Aorta (tissue), 5 donors: ENCODE results near the gene DBP. TPM values are rescaled to one million over a fixed set of nuclear protein-coding genes. Genes with fewer than 3 reads are reported as not detected.

Source experiments
- ATAC-seq: fragments of 200-7000 bp; cut with Tn5 transposase; one replicate; pipeline ENCODE4 v1.9.1; 2022; ENCODE audit warnings: moderate library complexity; ENCODE audit not compliant: low FRiP score
- DNase-seq, 2 donors: peaks; one replicate each; pipeline ENCODE4 v3.0.0-alpha.2; 2020
- H3K27ac ChIP-seq, 2 donors: one replicate each; pipeline ENCODE4 v1.5.1; 2013; ENCODE audit warnings: low read length in 2 of 2, mild to moderate bottlenecking in 2 of 2, moderate library complexity in 2 of 2, control low read depth in 1 of 2, inconsistent platforms in 1 of 2, low read depth in 1 of 2
- H3K27me3 ChIP-seq, 2 donors: one replicate each; pipeline ENCODE4 v1.6.1; 2013; ENCODE audit warnings: control low read depth in 1 of 2, low read length in 1 of 2, mild to moderate bottlenecking in 1 of 2, moderate library complexity in 1 of 2; ENCODE audit not compliant: insufficient read depth in 2 of 2, control insufficient read depth in 1 of 2
- H3K36me3 ChIP-seq, 2 donors: one replicate each; pipeline ENCODE4 v1.6.1; 2013; ENCODE audit warnings: control low read depth in 1 of 2, low read length in 1 of 2, mild to moderate bottlenecking in 1 of 2; ENCODE audit not compliant: insufficient read depth in 2 of 2, control insufficient read depth in 1 of 2
- H3K4me1 ChIP-seq, 2 donors: one replicate each; pipeline ENCODE4 v1.6.1; 2013; ENCODE audit warnings: low read length in 2 of 2, control low read depth in 1 of 2, mild to moderate bottlenecking in 1 of 2, moderate library complexity in 1 of 2; ENCODE audit not compliant: insufficient read depth in 2 of 2, control insufficient read depth in 1 of 2
- H3K4me3 ChIP-seq, 2 donors: one replicate each; pipeline ENCODE4 v1.5.1; 2013; ENCODE audit warnings: low read length in 2 of 2, control low read depth in 1 of 2, mild to moderate bottlenecking in 1 of 2
- H3K9me3 ChIP-seq: one replicate; pipeline ENCODE4 v1.6.1; 2013; ENCODE audit warnings: mild to moderate bottlenecking, low read length; ENCODE audit not compliant: control insufficient read depth
- WGBS, 2 donors: extraction: QIAGEN DNeasy Blood & Tissue Kit; methylation state at CpG; one replicate each; pipeline ENCODE4 v1.1.7; 2013; 5-methylcytosine and 5-hydroxymethylcytosine counted together
- intact Hi-C, 2 donors: fragments of 100-400 bp; cut with DNase I; formaldehyde crosslinking; loops; one replicate each; pipeline versions ENCODE4 v1.14.2 to v1.15.0; 2022
- polyA plus RNA-seq, 2 donors: library from polyadenylated mRNA; stranded (reverse); fragments of 200-250 nt; gene quantifications; one replicate each; pipeline ENCODE4 v1.2.3, GENCODE V29; 2013
- total RNA-seq, 2 donors: library from RNA; stranded (reverse); fragmentation: NEBNext Ultra II Directional; extraction: Animal tissue kit (Norgen Biotek cat#: 25700); gene quantifications; one replicate each; pipeline ENCODE4 v1.2.1, GENCODE V29; 2021
- donor health status: healthy with polysubstance abuse.
- donor health status: Bipolar disorder and iron deficiency.
- donor health status: DM: no; HTN: no; CAD: no.
- donor health status: DM: no; HTN: no; CAD: no.
- donor health status: DM: yes; HTN: yes; CAD: no.

DBP gene
- total and polyA plus RNA-seq, 4 donors: 1.5 to 10.7 (median 6.1) TPM

GRCh38 chr19:48676887-48677286 lies 39.7 kb upstream of the DBP start:
- DNase-seq (no peak), ATAC-seq (no peak)
- no peak overlapping the region for H3K27ac ChIP-seq
- no peak overlapping the region for H3K4me3 ChIP-seq
- 92 to 94% methylated on average over 13 of the region's 13 CpGs for WGBS, 2 donors
- no peaks in the 10 kb centered on the region for H3K9me3 ChIP-seq
- H3K27me3 ChIP-seq: no peaks in the 10 kb centered on the region
- H3K4me1 ChIP-seq: no peaks in the 10 kb centered on the region
- intact Hi-C loops: no loop called here
- H3K36me3 ChIP-seq: no peaks in the 10 kb centered on the region

- Histone ChIP-seq H3K4me1 (no peaks in the 10 kb centered on the region), H3K27me3 (no peaks in the 10 kb centered on the region), H3K27ac (no peak overlapping the region), H3K9me3 (no peaks in the 10 kb centered on the region), H3K36me3 (no peaks in the 10 kb centered on the region), H3K4me3 (no peak overlapping the region)
- 92 to 94% methylated on average over 17 of the region's 17 CpGs for WGBS, 2 donors
- ATAC-seq: no peak
- DNase-seq: no peak
- intact Hi-C loops: no loop called here
Observed at GRCh38 chr19:48676487-48676886, 39.3 kb upstream of the DBP start.

- Histone ChIP-seq H3K9me3 (no peaks in the 10 kb centered on the region), H3K27me3 (no peaks in the 10 kb centered on the region), H3K27ac (no peak overlapping the region), H3K4me1 (no peaks in the 10 kb centered on the region), H3K36me3 (no peaks in the 10 kb centered on the region), H3K4me3 (no peak overlapping the region)
- peak; percentile 83 for ATAC-seq
- intact Hi-C loops: no loop called here
- DNase-seq: peak; percentile 87 to 88
- WGBS, 2 donors: 32 to 33% methylated on average over 28 of the region's 28 CpGs
Observed at GRCh38 chr19:48674921-48675824, 38.0 kb upstream of the DBP start.

- ATAC-seq (no peak), DNase-seq (no peak)
- H3K36me3 ChIP-seq: no peaks in the 10 kb centered on the region
- H3K27ac ChIP-seq: no peak overlapping the region
- no peaks in the 10 kb centered on the region for H3K27me3 ChIP-seq
- intact Hi-C loops: no loop called here
- H3K4me1 ChIP-seq: no peaks in the 10 kb centered on the region
- H3K4me3 ChIP-seq: no peak overlapping the region
- WGBS, 2 donors: 87 to 88% methylated on average over 19 of the region's 19 CpGs
- no peaks in the 10 kb centered on the region for H3K9me3 ChIP-seq
Observed at GRCh38 chr19:48674216-48674809, 37.1 kb upstream of the DBP start.

GRCh38 chr19:48673436-48674100 lies 36.4 kb upstream of the DBP start:
- ATAC-seq: no peak

GRCh38 chr19:48672994-48673393 lies 35.8 kb upstream of the DBP start, which contains the start of gene NTN5:
NTN5 (minus strand) TSS chr19:48673017; CDS start chr19:48670986, 2,031 bp downstream.
- H3K27me3 ChIP-seq: no peaks in the 10 kb centered on the region
- no peaks in the 10 kb centered on the region for H3K9me3 ChIP-seq
- H3K36me3 ChIP-seq: no peaks in the 10 kb centered on the region
- no peaks in the 10 kb centered on the region for H3K4me1 ChIP-seq
- DNase-seq: no peak
- no peak for ATAC-seq
- no peak within 1 kb of the TSS for H3K4me3 ChIP-seq
- intact Hi-C loops: no loop called here
- no peak within 1 kb of the TSS for H3K27ac ChIP-seq
- WGBS, 2 donors: 73 to 76% methylated on average over 24 to 25 of the region's 25 CpGs

More at GRCh38 chr19:48673436-48674100, 36.4 kb upstream of the DBP start:
- no peaks in the 10 kb centered on the region for H3K27me3 ChIP-seq
- intact Hi-C loops: no loop called here
- 79 to 80% methylated on average over 25 of the region's 25 CpGs for WGBS, 2 donors
- H3K4me3 ChIP-seq: no peak overlapping the region
- no peak for DNase-seq
- H3K27ac ChIP-seq: no peak overlapping the region
- H3K4me1 ChIP-seq: no peaks in the 10 kb centered on the region
- no peaks in the 10 kb centered on the region for H3K36me3 ChIP-seq
- H3K9me3 ChIP-seq: no peaks in the 10 kb centered on the region

- Histone ChIP-seq H3K4me1 (no peaks in the 10 kb centered on the region), H3K4me3 (no peak overlapping the region), H3K36me3 (no peaks in the 10 kb centered on the region), H3K27me3 (no peaks in the 10 kb centered on the region), H3K27ac (no peak overlapping the region), H3K9me3 (no peaks in the 10 kb centered on the region)
- DNase-seq: no peak
- WGBS, 2 donors: 77 to 81% methylated on average over 9 to 10 of the region's 10 CpGs
- no peak for ATAC-seq
- intact Hi-C loops: no loop called here
Observed at GRCh38 chr19:48671446-48671995, 34.3 kb upstream of the DBP start.

GRCh38 chr19:48670699-48671445 lies 33.7 kb upstream of the DBP start:
- Histone ChIP-seq H3K27ac (no peak overlapping the region), H3K4me1 (no peaks in the 10 kb centered on the region), H3K4me3 (no peak overlapping the region), H3K36me3 (no peaks in the 10 kb centered on the region), H3K9me3 (no peaks in the 10 kb centered on the region), H3K27me3 (no peaks in the 10 kb centered on the region)
- 85 to 89% methylated on average over 19 to 21 of the region's 21 CpGs for WGBS, 2 donors
- intact Hi-C loops: no loop called here
- DNase-seq (no peak), ATAC-seq (no peak)
